ENCODE measurements around the gene SPRN.
"Not testable (repeated sequence)": the region's sequence is repeated elsewhere in the genome, so short reads cannot be mapped to it uniquely, and the experiment has no call there.

Gene SPRN

GRCh38 chr10:133471300-133472109 is 47.1 kb upstream of the SPRN start:
- H2AFZ ChIP-seq (ENCODE audit: low read depth, low read length, severe bottlenecking), result no peak overlapping the region
- no peak overlapping the region for H3K27ac ChIP-seq (ENCODE audit: low read depth, low read length)
- no peak overlapping the region for H3K4me2 ChIP-seq (ENCODE audit: low read depth, low read length, poor library complexity, severe bottlenecking)
- no peaks in the 10 kb centered on the region for H3K36me3 ChIP-seq (ENCODE audit: low read length)
- no peak for TF ChIP-seq EZH2phosphoT487 (conservative IDR thresholded peaks at IDR 0.05; ENCODE audit: low read length)
- TF ChIP-seq CTCF (IDR thresholded peaks at IDR 0.05; ENCODE audit: insufficient read depth, low read length, poor library complexity, severe bottlenecking), result no peak
- H3K79me2 ChIP-seq (ENCODE audit: insufficient read depth, low read length), result no peaks in the 10 kb centered on the region
- H3K4me3 ChIP-seq (ENCODE audit: insufficient read depth, low read length, poor library complexity, severe bottlenecking), result no peak overlapping the region
- no peaks in the 10 kb centered on the region for H3F3A ChIP-seq (ENCODE audit: insufficient read depth)
- H4K20me1 ChIP-seq (ENCODE audit: low read depth, low read length), result no peaks in the 10 kb centered on the region
- H3K9ac ChIP-seq (ENCODE audit: low read length), result no peak overlapping the region
- H3K9me2 ChIP-seq (replicated peaks; ENCODE audit: insufficient read depth, low read length), result no peaks in the 10 kb centered on the region
- H3K27me3 ChIP-seq (ENCODE audit: low read length), result no peaks in the 10 kb centered on the region
- no peaks in the 10 kb centered on the region for H3K9me3 ChIP-seq (ENCODE audit: insufficient read depth, low read length)

- not testable (repeated sequence) for H4K20me1 ChIP-seq (ENCODE audit: low read depth, low read length); H3K9ac ChIP-seq (ENCODE audit: low read length); H3K79me2 ChIP-seq (ENCODE audit: insufficient read depth, low read length); H3K4me3 ChIP-seq (ENCODE audit: insufficient read depth, low read length, poor library complexity, severe bottlenecking); H3K27me3 ChIP-seq (ENCODE audit: low read length); H3K27ac ChIP-seq (ENCODE audit: low read depth, low read length); H3K9me3 ChIP-seq (ENCODE audit: insufficient read depth, low read length); H3K9me2 ChIP-seq (replicated peaks; ENCODE audit: insufficient read depth, low read length); H3F3A ChIP-seq (ENCODE audit: insufficient read depth); H3K4me2 ChIP-seq (ENCODE audit: low read depth, low read length, poor library complexity, severe bottlenecking); H3K36me3 ChIP-seq (ENCODE audit: low read length); H2AFZ ChIP-seq (ENCODE audit: low read depth, low read length, severe bottlenecking)
Observed at GRCh38 chr10:133469205-133469604, 44.8 kb upstream of the SPRN start.

DNA sequence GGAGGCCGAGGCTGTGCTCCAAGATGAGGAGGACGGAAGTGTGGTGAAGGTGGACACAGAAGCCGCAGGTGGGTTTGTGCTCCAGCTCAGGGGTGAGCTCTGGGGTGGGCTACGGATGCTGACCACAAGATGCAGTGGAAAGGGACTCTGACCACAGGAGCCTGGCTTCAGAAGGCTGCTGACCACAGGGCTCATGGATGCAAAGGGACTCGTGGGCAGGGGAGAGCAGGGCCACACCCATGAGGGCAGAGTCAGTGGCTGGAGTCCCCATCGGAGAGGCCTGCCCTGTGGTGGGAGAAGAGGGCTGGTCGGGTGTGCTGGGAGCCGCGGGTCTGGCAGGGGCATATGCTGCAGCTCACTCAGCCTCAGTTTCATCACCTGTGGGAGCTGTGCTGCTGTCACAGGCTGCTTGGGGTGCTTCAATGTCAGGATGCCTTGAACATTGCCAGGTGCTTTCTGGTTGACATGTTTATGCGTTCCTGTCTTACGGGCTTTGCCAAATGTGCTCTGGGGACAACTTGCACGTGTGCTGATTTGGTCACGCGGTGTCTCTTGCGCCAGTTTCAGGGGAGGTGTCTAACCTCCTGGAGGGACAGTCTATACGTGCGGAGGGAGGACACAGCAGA is 43.0 kb upstream of the SPRN start:
- no peaks in the 10 kb centered on the region for H3K79me2 ChIP-seq (ENCODE audit: insufficient read depth, low read length)
- H3K9ac ChIP-seq (ENCODE audit: low read length), result no peak overlapping the region
- no peak overlapping the region for H3K27ac ChIP-seq (ENCODE audit: low read depth, low read length)
- H3K4me2 ChIP-seq (ENCODE audit: low read depth, low read length, poor library complexity, severe bottlenecking), result no peak overlapping the region
- no peaks in the 10 kb centered on the region for H3K27me3 ChIP-seq (ENCODE audit: low read length)
- no peak overlapping the region for H3K4me3 ChIP-seq (ENCODE audit: insufficient read depth, low read length, poor library complexity, severe bottlenecking)
- no peak for TF ChIP-seq EZH2phosphoT487 (conservative IDR thresholded peaks at IDR 0.05; ENCODE audit: low read length)
- TF ChIP-seq CTCF (IDR thresholded peaks at IDR 0.05; ENCODE audit: insufficient read depth, low read length, poor library complexity, severe bottlenecking), result no peak
- no peaks in the 10 kb centered on the region for H4K20me1 ChIP-seq (ENCODE audit: low read depth, low read length)
- no peaks in the 10 kb centered on the region for H3F3A ChIP-seq (ENCODE audit: insufficient read depth)
- H2AFZ ChIP-seq (ENCODE audit: low read depth, low read length, severe bottlenecking), result no peak overlapping the region
- no peaks in the 10 kb centered on the region for H3K9me3 ChIP-seq (ENCODE audit: insufficient read depth, low read length)
- H3K9me2 ChIP-seq (replicated peaks; ENCODE audit: insufficient read depth, low read length), result no peaks in the 10 kb centered on the region
- no peaks in the 10 kb centered on the region for H3K36me3 ChIP-seq (ENCODE audit: low read length)

GRCh38 chr10:133466683-133467275 is 42.4 kb upstream of the SPRN start:
- no peak for TF ChIP-seq CTCF (IDR thresholded peaks at IDR 0.05; ENCODE audit: insufficient read depth, low read length, poor library complexity, severe bottlenecking)
- TF ChIP-seq EZH2phosphoT487 (conservative IDR thresholded peaks at IDR 0.05; ENCODE audit: low read length), result no peak
- H2AFZ ChIP-seq (ENCODE audit: low read depth, low read length, severe bottlenecking), result no peak overlapping the region

More at GRCh38 chr10:133466683-133467275, 42.4 kb upstream of the SPRN start:
- H3K9ac ChIP-seq (ENCODE audit: low read length), result no peak overlapping the region
- no peaks in the 10 kb centered on the region for H3K79me2 ChIP-seq (ENCODE audit: insufficient read depth, low read length)
- H3K4me3 ChIP-seq (ENCODE audit: insufficient read depth, low read length, poor library complexity, severe bottlenecking), result no peak overlapping the region
- H3K36me3 ChIP-seq (ENCODE audit: low read length), result no peaks in the 10 kb centered on the region
- no peak overlapping the region for H3K27ac ChIP-seq (ENCODE audit: low read depth, low read length)
- H3K9me2 ChIP-seq (replicated peaks; ENCODE audit: insufficient read depth, low read length), result no peaks in the 10 kb centered on the region
- no peaks in the 10 kb centered on the region for H3F3A ChIP-seq (ENCODE audit: insufficient read depth)
- H3K4me2 ChIP-seq (ENCODE audit: low read depth, low read length, poor library complexity, severe bottlenecking), result no peak overlapping the region
- H4K20me1 ChIP-seq (ENCODE audit: low read depth, low read length), result no peaks in the 10 kb centered on the region
- H3K9me3 ChIP-seq (ENCODE audit: insufficient read depth, low read length), result no peaks in the 10 kb centered on the region
- no peaks in the 10 kb centered on the region for H3K27me3 ChIP-seq (ENCODE audit: low read length)

Measured in SU-DHL-6 (cell line).